Myocyte (in vitro differentiated cells): ENCODE results near the gene CTAGE8. TPM values are rescaled to one million over a fixed set of nuclear protein-coding genes. Genes with fewer than 3 reads are reported as not detected.
"Not testable (repeated sequence)": the region's sequence is repeated elsewhere in the genome, so short reads cannot be mapped to it uniquely, and the experiment has no call there.

Source experiments
- DNase-seq: peaks from one replicate; pipeline ENCODE4 v3.0.0-alpha.2; 2012; ENCODE audit warnings: low read depth
- total RNA-seq: library from RNA; depleted of rRNA; stranded (reverse); fragments of >200 nt; gene quantifications from 2 replicates; pipeline ENCODE4 v1.2.3, GENCODE V29; 2014

Gene CTAGE8
- total RNA-seq, 1 donor from 2014 or later = not detected

- not testable (repeated sequence) for DNase-seq
Measured at GRCh38 chr7:144259067-144259466, 10.0 kb downstream of the CTAGE8 start.

- DNase-seq = no peak
Measured at GRCh38 chr7:144256112-144256511, 13.0 kb downstream of the CTAGE8 start.

- no peak for DNase-seq
Measured at GRCh38 chr7:144255471-144255897, 13.6 kb downstream of the CTAGE8 start.

GRCh38 chr7:144252307-144252706 is 16.8 kb downstream of the CTAGE8 start:
- DNase-seq = not testable (repeated sequence)

GRCh38 chr7:144247674-144248330 is 21.3 kb downstream of the CTAGE8 start:
- DNase-seq = not testable (repeated sequence)

GRCh38 chr7:144246967-144247366 is 22.1 kb downstream of the CTAGE8 start:
- DNase-seq = not testable (repeated sequence)

- DNase-seq = not testable (repeated sequence)
Measured at GRCh38 chr7:144245372-144245771, 23.7 kb downstream of the CTAGE8 start.

- not testable (repeated sequence) for DNase-seq
Measured at GRCh38 chr7:144239365-144239764, 29.7 kb downstream of the CTAGE8 start, which contains the start of gene OR2A42. Gene OR2A42 (minus strand): TSS chr7:144239605. CDS start chr7:144232843, 6,762 bp downstream.

- DNase-seq = not testable (repeated sequence)
Measured at GRCh38 chr7:144238530-144239082, 30.5 kb downstream of the CTAGE8 start.

GRCh38 chr7:144233039-144233438 is 36.0 kb downstream of the CTAGE8 start:
- not testable (repeated sequence) for DNase-seq

GRCh38 chr7:144231027-144231426 is 38.1 kb downstream of the CTAGE8 start:
- not testable (repeated sequence) for DNase-seq

- DNase-seq = not testable (repeated sequence)
Measured at GRCh38 chr7:144228810-144229209, 40.3 kb downstream of the CTAGE8 start.

- not testable (repeated sequence) for DNase-seq
Measured at GRCh38 chr7:144226866-144227265, 42.2 kb downstream of the CTAGE8 start.

- not testable (repeated sequence) for DNase-seq
Measured at GRCh38 chr7:144223675-144224074, 45.4 kb downstream of the CTAGE8 start.

GRCh38 chr7:144220531-144220930 is 48.6 kb downstream of the CTAGE8 start:
- not testable (repeated sequence) for DNase-seq

- DNase-seq = not testable (repeated sequence)
Measured at GRCh38 chr7:144219149-144219548, 49.9 kb downstream of the CTAGE8 start.

GRCh38 chr7:144218581-144218980 is 50.5 kb downstream of the CTAGE8 start:
- not testable (repeated sequence) for DNase-seq

- not testable (repeated sequence) for DNase-seq
Measured at GRCh38 chr7:144217200-144217599, 51.9 kb downstream of the CTAGE8 start.
